ENCODE results near the gene CEACAM1.

DNA sequence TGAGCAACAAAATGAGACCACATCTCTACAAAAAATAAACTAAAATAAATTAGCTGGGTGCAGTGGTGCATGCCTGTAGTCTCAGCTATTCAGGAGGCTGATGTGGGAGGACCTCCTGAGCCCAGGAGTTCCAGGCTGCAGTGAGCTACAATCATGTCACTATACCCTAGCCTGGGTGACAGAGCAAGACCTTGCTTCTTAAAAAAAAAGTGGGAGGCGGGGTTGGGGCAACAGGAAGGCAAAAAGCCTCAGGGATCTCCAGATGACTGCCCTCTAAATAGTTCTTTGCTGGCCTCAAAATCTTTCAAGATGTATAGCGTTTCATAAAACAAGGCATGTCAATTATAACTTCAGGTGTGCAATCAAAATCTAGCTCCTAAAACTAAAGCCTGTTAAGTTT lies 48.0 kb upstream of the CEACAM1 start:
- no peak for TF ChIP-seq GABPA (tag; conservative IDR thresholded peaks at IDR 0.05; ENCODE audit: low read depth)
- TF ChIP-seq, protein P1, sequence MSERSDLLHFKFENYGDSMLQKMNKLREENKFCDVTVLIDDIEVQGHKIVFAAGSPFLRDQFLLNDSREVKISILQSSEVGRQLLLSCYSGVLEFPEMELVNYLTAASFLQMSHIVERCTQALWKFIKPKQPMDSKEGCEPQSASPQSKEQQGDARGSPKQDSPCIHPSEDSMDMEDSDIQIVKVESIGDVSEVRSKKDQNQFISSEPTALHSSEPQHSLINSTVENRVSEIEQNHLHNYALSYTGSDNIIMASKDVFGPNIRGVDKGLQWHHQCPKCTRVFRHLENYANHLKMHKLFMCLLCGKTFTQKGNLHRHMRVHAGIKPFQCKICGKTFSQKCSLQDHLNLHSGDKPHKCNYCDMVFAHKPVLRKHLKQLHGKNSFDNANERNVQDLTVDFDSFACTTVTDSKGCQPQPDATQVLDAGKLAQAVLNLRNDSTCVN (CRISPR knock-in tag; IDR thresholded peaks at IDR 0.05) = no peak

Measured in K562 (cell line).